Stomach (tissue), 4 donors: ENCODE results near the gene MINAR1.

ENCODE experiments used
- EP300 ChIP-seq: sonication (generic); formaldehyde crosslinking; IDR thresholded peaks from one replicate; pipeline ENCODE4 v1.6.1; 2017; ENCODE audit warnings: antibody characterized with exemption
- POLR2A ChIP-seq, 4 donors: fragments of 450-650 bp; IDR thresholded peaks; one replicate each; pipeline ENCODE4 v1.6.1; 2016; ENCODE audit warnings: antibody characterized with exemption in 4 of 4, control low read depth in 2 of 4, mild to moderate bottlenecking in 1 of 4, moderate library complexity in 1 of 4
- TF ChIP-seq, protein P1 (sequence below), 7 experiments: fragments of 450-650 bp in 4 of 7; fragments of 200-600 bp in 3 of 7; sonication (generic) in 3 of 7; IDR thresholded peaks; one replicate each; pipeline ENCODE4 v1.5.1; 2016 to 2019; ENCODE audit warnings: antibody characterized with exemption in 7 of 7, control low read depth in 2 of 7, mild to moderate bottlenecking in 1 of 7

DNA sequence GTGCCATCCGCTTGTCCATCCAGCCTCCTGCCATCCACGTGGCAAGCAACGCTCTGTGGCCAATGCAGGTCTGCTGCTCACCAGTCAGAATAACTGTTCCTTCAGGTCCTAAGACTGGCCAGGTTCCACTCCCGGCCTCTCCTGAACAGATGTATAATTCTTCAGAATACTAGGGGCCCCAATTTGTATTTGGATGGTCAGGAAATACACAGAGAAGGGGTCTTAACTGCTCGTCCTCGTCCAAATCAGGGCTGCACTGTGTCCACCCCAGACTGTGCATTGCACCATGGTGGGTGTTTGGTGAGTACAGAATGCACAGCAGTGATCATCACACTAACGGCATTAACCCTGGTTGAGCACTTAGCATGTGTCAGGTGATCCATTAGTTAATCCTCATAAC, 46.0 kb downstream of the MINAR1 start:
- TF ChIP-seq, protein P1, sequence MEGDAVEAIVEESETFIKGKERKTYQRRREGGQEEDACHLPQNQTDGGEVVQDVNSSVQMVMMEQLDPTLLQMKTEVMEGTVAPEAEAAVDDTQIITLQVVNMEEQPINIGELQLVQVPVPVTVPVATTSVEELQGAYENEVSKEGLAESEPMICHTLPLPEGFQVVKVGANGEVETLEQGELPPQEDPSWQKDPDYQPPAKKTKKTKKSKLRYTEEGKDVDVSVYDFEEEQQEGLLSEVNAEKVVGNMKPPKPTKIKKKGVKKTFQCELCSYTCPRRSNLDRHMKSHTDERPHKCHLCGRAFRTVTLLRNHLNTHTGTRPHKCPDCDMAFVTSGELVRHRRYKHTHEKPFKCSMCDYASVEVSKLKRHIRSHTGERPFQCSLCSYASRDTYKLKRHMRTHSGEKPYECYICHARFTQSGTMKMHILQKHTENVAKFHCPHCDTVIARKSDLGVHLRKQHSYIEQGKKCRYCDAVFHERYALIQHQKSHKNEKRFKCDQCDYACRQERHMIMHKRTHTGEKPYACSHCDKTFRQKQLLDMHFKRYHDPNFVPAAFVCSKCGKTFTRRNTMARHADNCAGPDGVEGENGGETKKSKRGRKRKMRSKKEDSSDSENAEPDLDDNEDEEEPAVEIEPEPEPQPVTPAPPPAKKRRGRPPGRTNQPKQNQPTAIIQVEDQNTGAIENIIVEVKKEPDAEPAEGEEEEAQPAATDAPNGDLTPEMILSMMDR (IDR thresholded peaks at IDR 0.05), result no peak
- TF ChIP-seq EP300 (no peak), POLR2A (IDR thresholded peaks at IDR 0.05) (no peak)
